Measurements from ENCODE around the gene HEBP1.
A peak's percentile ranks its signal among the peaks of the same experiment; 100 is the strongest.

Gene HEBP1

DNA sequence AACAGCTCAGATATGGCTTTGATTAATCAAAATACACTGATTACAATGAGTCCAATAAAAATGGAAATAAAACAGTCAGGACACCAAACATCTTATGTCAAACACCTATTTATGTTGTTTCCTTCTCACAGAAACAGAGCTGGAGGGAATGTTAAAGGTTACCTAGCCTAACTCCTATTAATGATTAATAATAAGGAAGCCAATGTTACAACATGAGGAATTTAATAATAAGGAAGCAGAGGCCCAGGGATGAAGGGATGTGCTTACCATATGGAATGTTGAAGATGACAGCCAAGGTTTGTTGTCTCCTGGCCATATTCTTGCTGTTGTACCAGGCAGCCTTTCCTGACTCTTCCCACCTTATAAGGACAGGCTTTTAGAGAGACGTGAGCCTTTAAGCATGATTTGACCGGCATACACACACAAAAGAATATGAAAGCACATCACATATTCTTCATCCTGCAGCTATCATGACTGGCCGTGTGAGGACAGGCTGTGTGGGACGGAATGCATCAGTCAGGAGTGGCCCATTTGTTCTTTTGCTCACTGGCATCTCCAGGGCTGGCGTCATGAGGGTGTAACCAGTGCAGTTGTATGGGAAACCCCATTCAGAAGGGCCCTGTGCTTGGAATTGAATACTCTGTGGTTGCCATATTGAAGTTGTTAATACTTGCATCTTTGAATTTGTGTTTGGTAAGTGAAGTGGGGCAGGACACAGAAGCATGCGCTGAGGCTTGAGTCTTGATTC, 45.0 kb downstream of the HEBP1 start:
- DNase-seq (ENCODE audit: extremely low read depth in 1 of 2, low read depth in 1 of 2) = no peak

DNA sequence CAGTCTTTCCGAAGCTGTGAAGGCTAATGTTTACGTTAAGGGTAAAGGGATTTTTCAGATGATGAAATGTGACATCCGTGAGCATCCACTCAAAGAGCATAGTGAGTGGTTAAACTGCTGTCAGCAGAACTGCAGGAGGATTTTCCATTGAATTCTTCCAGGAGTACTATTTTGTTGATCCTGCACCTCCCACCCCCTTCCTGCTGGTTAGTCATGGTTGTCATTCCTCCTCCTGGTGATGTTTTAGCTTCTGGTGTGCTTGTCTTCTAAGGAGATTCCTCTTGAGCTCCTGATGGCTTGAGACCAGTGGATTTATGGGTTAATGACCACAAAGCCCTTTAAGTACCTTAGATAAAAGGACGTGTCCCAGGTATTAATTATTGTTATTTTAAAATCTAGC, 45.7 kb downstream of the HEBP1 start:
- DNase-seq (ENCODE audit: extremely low read depth in 1 of 2, low read depth in 1 of 2) = no peak

DNA sequence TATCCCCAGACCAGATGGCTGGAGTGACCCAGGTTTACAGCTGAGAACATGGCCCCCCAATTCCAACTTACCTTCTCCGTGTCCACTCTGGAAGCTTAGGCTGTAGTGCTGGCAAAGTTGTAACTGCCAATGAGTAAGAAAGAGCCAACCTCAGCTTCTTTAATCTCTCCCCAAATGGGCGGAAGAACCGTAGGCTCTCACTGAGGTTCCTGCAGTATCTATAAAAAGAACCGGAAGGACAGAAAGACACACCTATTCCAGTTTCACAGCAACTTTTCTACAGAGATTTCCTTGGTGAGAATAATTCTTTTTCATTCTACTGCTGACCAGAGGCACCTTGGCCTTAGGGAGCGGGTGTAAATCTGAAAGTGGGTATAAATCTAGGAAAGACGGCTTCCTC, 48.0 kb downstream of the HEBP1 start, which contains the start of gene GPRC5D:
TSS of gene GPRC5D (minus strand) at position 135 of the 400 bp plus-strand sequence. CDS start 1,786 bp downstream, outside the sequence.
- no peak for DNase-seq (ENCODE audit: extremely low read depth in 1 of 2, low read depth in 1 of 2)

DNA sequence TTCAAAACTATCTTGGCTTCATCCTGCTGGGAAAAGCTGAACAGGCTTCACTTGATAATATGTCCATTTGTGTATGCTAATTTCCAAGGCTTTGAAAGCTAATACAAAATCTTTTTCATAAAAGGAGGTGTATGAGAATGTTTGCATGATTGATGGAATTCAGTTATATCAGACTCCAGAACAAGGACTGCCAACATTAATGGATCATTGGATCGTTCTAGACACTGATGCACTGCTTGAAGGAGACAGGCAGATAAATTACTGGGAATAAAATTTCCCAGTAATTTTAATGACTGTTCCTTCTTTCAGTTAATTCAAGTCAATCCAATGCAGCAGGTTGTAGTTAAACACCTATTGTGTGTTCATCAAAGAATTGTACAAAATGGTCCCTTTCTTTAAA, 48.6 kb downstream of the HEBP1 start:
- DNase-seq (ENCODE audit: extremely low read depth in 1 of 2, low read depth in 1 of 2) = no peak

DNA sequence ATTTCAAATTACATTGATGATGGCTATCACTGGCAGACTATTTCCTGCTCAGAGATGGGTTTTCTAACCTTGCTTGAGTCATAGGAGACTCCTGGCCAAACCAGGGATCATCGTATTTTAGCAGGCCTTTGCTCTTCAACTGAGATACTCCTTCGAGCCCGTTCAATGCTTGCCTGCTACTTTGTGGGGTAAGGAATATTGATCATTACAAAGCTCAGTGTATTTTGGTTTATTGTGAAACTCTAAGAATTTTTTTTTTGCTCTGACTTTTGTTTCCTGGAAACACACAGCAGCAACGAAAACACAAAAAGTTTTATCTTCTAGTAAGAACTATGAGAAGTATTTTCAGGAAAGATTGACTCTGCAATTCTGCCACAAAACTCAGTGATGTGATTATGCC, 52.2 kb downstream of the HEBP1 start:
- no peak for DNase-seq (ENCODE audit: extremely low read depth in 1 of 2, low read depth in 1 of 2)

DNA sequence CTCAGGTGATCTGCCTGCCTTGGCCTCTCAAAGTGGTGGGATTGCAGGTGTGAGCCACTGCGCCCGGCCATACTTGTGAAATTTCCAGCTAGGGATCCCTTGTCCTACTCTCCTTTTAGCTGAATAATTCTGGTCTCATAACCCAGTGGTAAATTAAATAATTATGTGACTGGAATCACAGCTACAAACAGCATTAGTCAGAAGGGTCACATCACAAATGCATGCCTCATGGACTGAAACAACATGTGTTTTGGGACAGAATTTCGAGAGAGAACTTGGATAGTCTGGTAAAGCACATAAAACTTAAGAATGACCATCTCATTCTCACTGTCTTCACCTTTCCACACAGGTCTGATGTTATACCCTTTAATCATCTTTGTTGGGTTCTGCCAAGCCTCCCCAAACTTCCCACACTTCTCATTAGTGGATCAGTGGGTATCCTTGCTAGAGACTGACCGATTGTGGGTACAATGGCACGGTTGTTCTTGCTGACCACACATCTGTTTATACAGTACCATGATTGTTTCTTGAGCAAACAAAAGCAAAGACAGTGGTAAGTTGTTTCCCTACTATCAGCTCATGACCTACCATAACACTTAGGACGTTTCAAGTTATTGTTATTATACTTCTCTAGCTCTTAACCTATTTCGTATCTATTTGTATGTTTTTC, 53.2 kb downstream of the HEBP1 start:
- DNase-seq (ENCODE audit: extremely low read depth in 1 of 2, low read depth in 1 of 2) = no peak

DNA sequence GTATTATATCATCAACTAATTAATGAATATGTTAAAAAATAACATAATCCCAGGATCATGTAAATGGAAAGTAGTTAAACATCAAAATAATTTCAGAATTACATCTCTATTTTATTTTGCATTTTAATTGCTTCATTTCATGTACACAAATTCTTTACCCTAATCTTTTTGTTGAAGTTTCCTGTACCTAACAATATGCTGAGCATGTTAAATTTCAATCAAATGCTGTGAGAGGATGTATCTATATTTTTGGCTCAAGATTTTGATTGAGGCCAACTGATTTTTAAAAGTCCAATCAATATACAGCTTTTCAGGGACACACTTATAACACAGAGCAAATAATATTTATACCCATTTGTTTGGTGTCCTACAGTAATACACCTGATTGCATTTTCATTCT, 54.5 kb downstream of the HEBP1 start:
- no peak for DNase-seq (ENCODE audit: extremely low read depth in 1 of 2, low read depth in 1 of 2)

DNA sequence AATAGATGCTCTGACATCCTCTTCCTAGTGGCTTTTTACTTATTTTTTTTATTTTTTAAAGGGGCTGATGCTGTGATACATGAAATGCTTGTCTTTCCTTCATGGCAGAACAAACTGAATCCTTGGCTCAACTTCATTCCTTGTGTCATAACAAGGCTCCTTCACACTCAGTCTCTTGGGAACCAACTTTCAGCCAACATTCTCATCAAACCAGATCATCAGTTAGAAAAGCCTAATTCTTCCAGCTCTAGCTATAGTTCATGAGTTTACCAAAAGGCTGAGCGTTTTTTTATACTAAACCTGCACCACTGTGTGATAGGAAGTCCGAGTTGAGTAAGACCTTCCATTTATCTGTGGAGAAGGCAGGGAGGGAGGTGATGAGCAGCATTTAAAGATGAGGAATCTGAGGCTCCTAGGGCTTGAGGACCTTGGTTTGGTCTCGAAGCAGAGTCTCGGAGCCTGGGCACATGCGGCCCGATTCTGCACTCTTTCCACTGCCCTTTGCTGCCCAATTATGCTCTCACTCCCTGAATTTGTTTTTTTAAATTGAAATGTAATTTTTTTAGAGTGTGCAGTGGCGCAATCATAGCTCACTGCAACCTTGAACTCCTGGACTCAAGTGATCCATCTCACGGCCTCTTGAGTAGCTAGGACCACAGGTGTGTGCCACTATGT, 56.3 kb downstream of the HEBP1 start:
- DNase-seq (ENCODE audit: extremely low read depth in 1 of 2, low read depth in 1 of 2) = no peak

DNA sequence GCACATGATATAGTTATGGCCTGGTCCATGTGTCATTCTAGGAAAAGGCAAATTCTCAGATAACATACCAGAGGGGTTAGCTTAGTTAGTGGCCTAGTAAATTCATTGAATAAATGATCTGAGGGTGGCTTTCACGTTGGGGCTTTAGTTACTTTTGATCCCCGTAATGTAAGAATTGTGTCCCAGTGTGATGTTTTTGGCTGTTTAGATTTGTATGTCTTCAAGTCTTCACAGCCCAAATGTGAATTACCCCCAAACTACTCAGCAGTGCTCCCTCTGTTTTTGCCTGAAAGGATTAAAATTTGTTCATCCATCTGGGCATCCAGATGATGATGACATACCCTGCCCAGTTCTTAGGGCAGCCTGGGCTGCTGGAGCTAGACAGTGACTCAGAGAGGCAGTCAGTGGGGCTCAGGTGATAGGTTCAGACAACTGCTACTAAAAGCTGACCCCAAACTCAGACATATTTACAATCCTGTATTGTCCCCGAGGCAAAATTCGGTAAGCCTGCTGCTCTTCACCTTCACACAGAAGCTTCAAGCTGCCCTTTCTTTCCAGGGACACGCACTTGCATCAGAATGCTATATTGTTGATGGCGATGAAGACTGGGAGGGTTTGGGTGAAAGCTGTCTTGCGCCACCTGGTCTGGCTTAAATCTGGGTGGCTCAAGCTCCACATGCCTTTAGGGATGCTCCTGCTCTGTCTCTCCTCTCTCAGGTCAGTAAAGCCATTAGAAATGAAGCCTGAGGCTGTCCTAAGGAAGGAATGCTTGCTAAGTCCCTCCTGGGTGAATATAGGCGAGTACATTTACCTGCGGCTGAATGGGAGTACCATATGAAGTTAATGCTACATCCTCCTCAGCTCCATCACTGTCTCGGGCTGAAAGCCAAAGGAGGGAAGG, 58.4 kb downstream of the HEBP1 start:
- no peak for DNase-seq (ENCODE audit: extremely low read depth in 1 of 2, low read depth in 1 of 2)

DNA sequence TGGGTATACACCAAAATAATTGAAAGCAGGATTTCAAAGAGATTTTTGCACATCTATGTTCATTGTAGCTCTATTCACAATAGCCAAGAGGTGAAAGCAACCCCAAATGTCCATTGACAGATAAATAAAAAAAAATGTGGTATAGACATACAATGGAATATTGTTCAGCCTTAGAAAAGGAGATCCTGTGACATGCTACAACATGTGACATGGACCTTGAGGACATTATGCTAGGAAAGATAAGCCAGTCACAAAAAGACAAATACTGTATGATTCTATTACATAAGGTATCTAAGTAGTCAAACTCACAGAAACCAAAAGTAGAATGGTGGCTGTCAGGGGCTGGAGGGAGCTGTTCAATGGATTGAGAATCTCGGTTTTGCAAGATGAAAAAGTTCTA, 60.2 kb downstream of the HEBP1 start:
- DNase-seq (ENCODE audit: extremely low read depth in 1 of 2, low read depth in 1 of 2) = no peak

DNA sequence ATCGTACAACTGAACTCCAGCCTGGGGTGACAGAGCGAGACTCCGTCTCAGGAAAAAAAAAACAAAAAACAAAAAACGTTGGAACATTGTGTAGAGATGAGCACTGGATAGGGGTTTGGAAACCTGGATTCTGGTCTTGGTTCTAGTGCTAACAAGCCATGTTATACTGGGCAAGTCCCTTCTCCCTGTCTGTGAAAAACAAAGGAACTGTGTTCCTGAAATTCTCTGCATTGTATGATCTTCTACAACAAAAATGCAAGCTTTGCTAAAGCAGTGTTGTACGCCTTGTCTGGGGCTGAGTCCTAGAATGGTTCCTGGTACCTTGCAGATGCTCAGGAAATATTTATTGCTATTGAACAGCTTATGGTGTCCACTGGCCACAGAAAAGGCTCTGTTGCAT, 61.5 kb downstream of the HEBP1 start:
- no peak for DNase-seq (ENCODE audit: extremely low read depth in 1 of 2, low read depth in 1 of 2)

DNA sequence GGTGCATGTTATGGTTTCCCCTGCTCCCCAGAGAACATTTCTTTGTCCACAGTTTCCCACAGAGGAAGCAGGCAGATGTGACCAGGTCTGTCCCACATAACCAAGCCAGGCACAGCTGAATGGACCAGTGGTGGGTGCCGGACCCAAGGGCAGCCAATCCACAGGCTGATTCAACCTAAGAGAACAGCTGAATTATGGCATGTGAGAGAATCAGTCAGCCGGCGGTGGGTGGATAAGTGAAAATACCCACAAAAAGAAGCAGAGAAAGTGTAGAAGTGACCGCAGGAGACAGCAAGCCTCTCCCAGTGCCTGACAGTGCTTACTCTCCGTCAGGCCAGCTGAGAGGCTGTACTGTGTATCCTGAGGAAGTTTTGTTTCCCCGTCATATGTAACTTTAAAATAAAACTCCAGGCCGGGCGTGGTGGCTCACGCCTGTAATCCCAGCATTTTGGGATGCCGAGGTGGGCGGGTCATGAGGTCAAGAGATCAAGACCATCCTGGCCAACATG, 63.0 kb downstream of the HEBP1 start:
- DNase-seq (ENCODE audit: extremely low read depth in 1 of 2, low read depth in 1 of 2) = no peak

DNA sequence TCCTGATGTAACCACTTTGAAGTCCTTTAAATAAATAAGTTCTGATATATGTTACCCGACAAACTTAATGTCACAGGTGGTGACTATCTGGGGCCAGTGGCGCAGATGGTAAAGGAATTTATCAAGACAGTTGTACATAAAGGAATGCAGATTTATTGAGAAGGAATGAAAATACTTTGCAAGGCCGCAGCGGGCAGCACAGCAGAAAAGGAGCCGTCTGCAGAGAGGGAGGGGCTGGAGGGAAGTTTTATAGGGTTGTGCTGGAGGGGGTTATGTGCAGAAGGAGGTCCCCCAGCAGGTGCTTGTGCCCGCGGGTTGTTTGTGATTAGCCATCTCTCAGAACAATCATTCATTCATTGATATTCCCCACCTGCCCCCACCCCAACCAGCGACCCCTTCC, 65.5 kb downstream of the HEBP1 start:
- DNase-seq (ENCODE audit: extremely low read depth in 1 of 2, low read depth in 1 of 2) = no peak

DNA sequence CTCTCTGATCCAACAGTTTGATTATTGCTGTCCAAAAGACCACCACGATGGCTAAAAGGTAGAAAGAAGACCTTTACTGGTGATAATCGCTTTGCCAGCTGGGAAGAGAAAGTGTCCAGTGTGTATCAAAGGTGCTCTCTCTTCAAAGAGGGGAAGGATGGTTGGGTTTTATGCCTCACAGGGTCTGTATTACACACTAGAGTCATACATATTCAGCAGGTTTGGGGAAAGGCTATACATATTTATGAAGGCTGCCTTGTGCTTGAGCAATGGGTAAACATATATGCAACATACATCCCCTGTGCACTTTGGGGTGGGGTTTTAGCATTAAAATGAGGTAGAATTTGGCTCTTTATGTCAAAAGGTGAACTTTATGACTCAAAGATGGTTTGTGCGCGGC, 66.3 kb downstream of the HEBP1 start:
- no peak for DNase-seq (ENCODE audit: extremely low read depth in 1 of 2, low read depth in 1 of 2)

DNA sequence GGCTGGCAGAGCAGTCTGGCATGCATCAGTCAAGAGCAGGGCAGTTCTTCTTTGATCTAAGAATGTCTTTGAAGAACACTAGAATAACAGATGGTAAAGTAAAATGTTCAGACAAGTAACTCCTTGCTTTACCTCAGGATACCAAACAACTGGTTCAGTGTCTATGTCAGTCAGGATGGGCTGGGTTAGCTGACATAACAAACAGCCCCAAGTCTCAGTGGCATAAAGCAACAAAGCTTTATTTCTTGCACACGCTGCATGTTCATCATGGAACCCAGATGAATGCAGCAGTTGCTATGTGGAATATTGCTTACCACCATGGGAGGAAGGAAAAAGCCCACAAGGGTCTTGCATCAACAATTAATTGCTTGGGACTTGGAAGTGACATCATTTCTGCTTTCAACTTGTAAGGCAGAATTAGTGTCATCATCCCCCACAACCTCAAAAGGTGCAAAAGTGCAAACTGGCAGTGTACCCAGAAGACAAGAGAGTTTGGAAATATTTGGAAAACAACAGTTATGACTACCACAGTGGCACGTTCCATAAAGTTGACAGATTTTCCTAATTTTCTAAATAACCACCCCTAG, 69.3 kb downstream of the HEBP1 start:
- DNase-seq (ENCODE audit: extremely low read depth in 1 of 2, low read depth in 1 of 2) = no peak

DNA sequence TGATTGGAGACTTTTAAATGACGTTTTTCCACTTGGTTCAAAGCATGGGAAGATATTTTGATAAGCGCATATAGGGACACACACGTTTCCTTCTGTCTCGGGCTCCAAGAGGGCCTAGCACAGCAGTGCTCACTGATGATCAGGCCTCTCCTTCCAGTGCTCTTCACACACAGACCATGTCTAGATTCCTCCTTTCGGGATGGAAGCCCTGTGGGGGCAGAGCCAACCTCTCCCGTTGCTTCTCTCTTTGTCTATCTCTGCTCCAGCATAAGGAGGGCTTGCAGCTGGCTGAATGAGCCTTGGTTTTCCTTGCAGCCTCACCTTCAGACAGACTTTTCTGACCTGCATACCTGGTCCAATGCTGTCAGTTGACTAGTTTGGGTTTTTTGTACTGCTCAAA, 70.4 kb downstream of the HEBP1 start:
- DNase-seq (ENCODE audit: extremely low read depth in 1 of 2, low read depth in 1 of 2) = no peak

DNA sequence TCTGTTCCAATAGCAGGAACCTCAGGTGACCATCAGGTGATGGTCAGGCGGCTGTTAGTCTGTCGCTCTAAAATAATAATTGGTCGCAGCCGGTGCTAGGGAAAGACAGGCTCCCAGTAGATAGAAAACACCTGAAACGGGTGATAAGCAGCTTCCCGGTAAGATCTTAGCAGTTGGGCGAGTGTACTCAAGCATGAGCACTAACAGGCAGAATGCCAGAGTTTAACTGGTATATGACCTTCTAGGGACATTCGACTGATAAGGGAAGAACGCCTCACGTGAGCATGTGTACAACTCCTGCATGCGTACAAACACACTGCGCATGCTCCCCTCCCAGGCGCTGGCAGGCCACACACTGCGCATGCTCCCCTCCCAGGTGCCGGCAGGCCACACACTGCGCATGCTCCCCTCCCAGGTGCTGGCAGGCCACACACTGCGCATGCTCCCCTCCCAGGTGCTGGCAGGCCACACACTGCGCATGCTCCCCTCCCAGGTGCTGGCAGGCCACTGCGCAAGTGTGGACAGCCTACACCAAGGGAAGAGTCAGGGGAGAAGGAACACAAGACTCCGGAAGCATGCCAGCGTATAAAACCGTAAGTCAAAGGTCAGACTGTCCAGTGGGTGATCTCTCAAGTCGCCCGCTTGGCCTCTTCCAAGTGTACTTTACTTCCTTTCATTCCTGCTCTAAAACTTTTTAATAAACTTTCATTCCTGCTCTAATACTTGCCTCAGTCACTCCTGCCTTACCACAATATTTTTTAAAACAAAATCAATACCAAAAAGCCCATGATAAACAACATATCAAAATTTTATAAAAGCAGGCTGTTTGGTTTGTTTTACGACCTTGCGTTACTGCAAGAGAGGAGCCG, 72.6 kb downstream of the HEBP1 start:
- DNase-seq (ENCODE audit: extremely low read depth in 1 of 2, low read depth in 1 of 2) = peak in 1 of 2 donors; percentile 1

DNA sequence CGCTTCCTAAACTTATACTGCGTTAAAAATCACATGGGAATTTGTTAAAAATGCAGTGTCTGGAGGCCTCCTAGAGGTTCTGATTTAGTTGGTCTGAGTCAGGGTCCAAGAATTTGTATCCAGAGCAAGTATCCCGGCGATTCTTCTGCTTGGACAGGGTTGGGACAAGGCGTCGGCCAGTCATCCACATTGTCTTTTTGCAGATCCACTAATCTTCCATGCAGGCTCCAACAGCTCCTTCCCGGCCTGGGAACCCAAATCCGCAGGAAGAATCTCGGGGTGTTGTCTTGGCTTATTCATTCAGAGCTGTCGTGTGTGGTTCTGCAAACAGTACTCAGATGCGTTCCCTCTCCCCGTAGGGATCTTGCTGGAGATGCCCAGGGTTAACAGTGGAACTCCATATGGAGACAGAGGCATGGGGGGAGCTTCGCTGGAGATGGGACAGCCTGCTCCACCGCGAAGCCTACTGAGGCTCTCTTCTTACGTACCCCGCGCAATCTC, 73.4 kb downstream of the HEBP1 start:
- DNase-seq (ENCODE audit: extremely low read depth in 1 of 2, low read depth in 1 of 2) = no peak

DNA sequence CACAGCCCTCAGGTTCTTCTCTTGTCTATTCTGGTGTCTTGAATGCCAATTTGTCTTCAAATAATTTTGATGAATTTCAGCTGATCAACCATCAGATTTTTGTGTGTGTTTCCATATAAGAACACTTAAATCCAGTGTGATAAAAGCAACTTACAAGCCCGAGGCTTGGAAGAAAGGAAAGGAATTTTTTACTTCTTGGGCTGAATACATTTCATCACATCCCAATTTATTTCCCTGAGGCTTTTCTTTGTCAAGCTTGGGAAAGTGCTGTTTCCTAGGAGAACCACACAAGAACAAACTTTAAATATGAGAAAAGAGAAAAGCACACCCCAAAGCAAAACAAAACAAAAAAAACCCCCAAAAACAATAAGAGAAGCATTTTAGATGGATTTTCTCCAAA, 74.7 kb downstream of the HEBP1 start:
- no peak for DNase-seq (ENCODE audit: extremely low read depth in 1 of 2, low read depth in 1 of 2)

Measured in activated CD8-positive, alpha-beta memory T cell treated with anti-CD3 and anti-CD28 coated beads for 1 hour (primary cell).